ENCODE data around the gene CTCFL. TPM values are rescaled to one million over a fixed set of nuclear protein-coding genes. Genes with fewer than 3 reads are reported as not detected.

The CTCFL gene
- total and polyA plus RNA-seq, 4 donors: 0.05 to 0.08 (median 0.08) TPM; not detected in 1

GRCh38 chr20:57553376-57554018, 28.6 kb upstream of the CTCFL start:
- Histone ChIP-seq H3K36me3 (ENCODE audit: control insufficient read depth in 4 of 4, insufficient read depth in 3 of 4, low read depth in 1 of 4, low read length in 3 of 4) (no peaks in the 10 kb centered on the region), H3K9ac (ENCODE audit: low read depth in 1 of 2, low read length in 2 of 2) (peak overlapping the region in 1 of 2 donors; percentile 74), H3K4me3 (ENCODE audit: low read depth in 1 of 3, low read length in 3 of 3) (no peak overlapping the region), H3K27ac (ENCODE audit: low read depth in 1 of 2, low read length in 2 of 2) (peak overlapping the region; percentile 88 to 89), H3K9me3 (ENCODE audit: control insufficient read depth in 4 of 4, low read length in 3 of 4) (no peaks in the 10 kb centered on the region), H3K4me1 (ENCODE audit: control insufficient read depth in 4 of 4, insufficient read depth in 4 of 4, low read length in 3 of 4) (peaks cover 4 to 66% (median 35%) of the 10 kb centered on the region in 4 donors), H3K27me3 (ENCODE audit: control insufficient read depth in 4 of 4, insufficient read depth in 4 of 4, low read length in 3 of 4) (no peaks in the 10 kb centered on the region)
- no peak for TF ChIP-seq TAF1 (conservative IDR thresholded peaks at IDR 0.05)
- no peak for TF ChIP-seq FOXA1 (IDR thresholded peaks at IDR 0.05)
- TF ChIP-seq JUND (IDR thresholded peaks at IDR 0.05): no peak
- peak; percentile 37 to 38 for TF ChIP-seq RXRA (IDR thresholded peaks at IDR 0.05)
- TF ChIP-seq SP1 (IDR thresholded peaks at IDR 0.05): peak; percentile 68
- peak in 1 of 2 donors; percentile 35 for TF ChIP-seq RAD21 (IDR thresholded peaks at IDR 0.05)
- TF ChIP-seq REST (IDR thresholded peaks at IDR 0.05): no peak
- no peak for TF ChIP-seq NR2F2 (IDR thresholded peaks at IDR 0.05)
- TF ChIP-seq HNF4G (IDR thresholded peaks at IDR 0.05): no peak
- peak; percentile 32 to 37 for TF ChIP-seq HNF4A (conservative IDR thresholded peaks at IDR 0.05)
- TF ChIP-seq FOXA2 (IDR thresholded peaks at IDR 0.05): no peak
- TF ChIP-seq CTCF (IDR thresholded peaks at IDR 0.05; ENCODE audit: low read depth, low read length, missing input control): no peak
- peak; percentile 78 for TF ChIP-seq YY1 (IDR thresholded peaks at IDR 0.05)
- TF ChIP-seq GABPA (IDR thresholded peaks at IDR 0.05 in 1 of 2, conservative IDR thresholded peaks at IDR 0.05 in 1 of 2): no peak
- 70% methylated on average over 11 of the region's 11 CpGs for WGBS
- DNase-seq (ENCODE audit: low spot score): no peak

DNA sequence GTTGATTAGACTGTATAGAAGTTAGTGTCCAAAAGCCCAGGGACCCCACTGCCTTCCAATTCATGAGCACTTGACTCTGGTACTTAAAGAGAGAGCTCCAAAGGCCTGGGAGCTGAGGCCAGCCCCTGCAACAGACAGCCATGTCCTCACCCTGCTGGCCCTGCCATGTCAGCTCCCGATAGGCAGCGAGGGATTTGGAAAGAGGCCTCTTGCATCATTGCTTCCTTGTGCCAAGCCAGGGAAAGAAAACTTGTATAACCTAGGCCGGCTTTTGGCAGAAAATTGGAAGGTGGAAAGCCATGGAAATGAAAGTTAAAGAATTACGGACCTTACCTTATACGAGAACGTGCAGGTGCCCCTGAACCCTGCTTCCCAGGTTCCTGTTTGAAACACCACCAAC, 27.5 kb upstream of the CTCFL start:
- Histone ChIP-seq H3K4me3 (ENCODE audit: low read depth in 1 of 3, low read length in 3 of 3) (no peak overlapping the region), H3K27me3 (ENCODE audit: control insufficient read depth in 4 of 4, insufficient read depth in 4 of 4, low read length in 3 of 4) (no peaks in the 10 kb centered on the region), H3K9me3 (ENCODE audit: control insufficient read depth in 4 of 4, low read length in 3 of 4) (no peaks in the 10 kb centered on the region), H3K36me3 (ENCODE audit: control insufficient read depth in 4 of 4, insufficient read depth in 3 of 4, low read depth in 1 of 4, low read length in 3 of 4) (no peaks in the 10 kb centered on the region), H3K4me1 (ENCODE audit: control insufficient read depth in 4 of 4, insufficient read depth in 4 of 4, low read length in 3 of 4) (peaks cover 4 to 66% (median 29%) of the 10 kb centered on the region in 4 donors), H3K27ac (ENCODE audit: low read depth in 1 of 2, low read length in 2 of 2) (peak overlapping the region; percentile 88 to 89), H3K9ac (ENCODE audit: low read depth in 1 of 2, low read length in 2 of 2) (peak overlapping the region; percentile 47 to 74)
- 37% methylated on average over 6 of the region's 6 CpGs for WGBS
- no peak for DNase-seq (ENCODE audit: low spot score)
- peak; percentile 67 for TF ChIP-seq SP1 (IDR thresholded peaks at IDR 0.05)
- TF ChIP-seq, protein P1, sequence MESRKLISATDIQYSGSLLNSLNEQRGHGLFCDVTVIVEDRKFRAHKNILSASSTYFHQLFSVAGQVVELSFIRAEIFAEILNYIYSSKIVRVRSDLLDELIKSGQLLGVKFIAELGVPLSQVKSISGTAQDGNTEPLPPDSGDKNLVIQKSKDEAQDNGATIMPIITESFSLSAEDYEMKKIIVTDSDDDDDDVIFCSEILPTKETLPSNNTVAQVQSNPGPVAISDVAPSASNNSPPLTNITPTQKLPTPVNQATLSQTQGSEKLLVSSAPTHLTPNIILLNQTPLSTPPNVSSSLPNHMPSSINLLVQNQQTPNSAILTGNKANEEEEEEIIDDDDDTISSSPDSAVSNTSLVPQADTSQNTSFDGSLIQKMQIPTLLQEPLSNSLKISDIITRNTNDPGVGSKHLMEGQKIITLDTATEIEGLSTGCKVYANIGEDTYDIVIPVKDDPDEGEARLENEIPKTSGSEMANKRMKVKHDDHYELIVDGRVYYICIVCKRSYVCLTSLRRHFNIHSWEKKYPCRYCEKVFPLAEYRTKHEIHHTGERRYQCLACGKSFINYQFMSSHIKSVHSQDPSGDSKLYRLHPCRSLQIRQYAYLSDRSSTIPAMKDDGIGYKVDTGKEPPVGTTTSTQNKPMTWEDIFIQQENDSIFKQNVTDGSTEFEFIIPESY (IDR thresholded peaks at IDR 0.05): peak; percentile 54
- no peak for TF ChIP-seq CTCF (IDR thresholded peaks at IDR 0.05; ENCODE audit: low read depth, low read length, missing input control)
- no peak for TF ChIP-seq GABPA (IDR thresholded peaks at IDR 0.05 in 1 of 2, conservative IDR thresholded peaks at IDR 0.05 in 1 of 2)
- peak; percentile 96 for TF ChIP-seq YY1 (IDR thresholded peaks at IDR 0.05)
- TF ChIP-seq RXRA (IDR thresholded peaks at IDR 0.05): peak; percentile 77 to 91
- TF ChIP-seq FOXA1 (IDR thresholded peaks at IDR 0.05): peak; percentile 17
- TF ChIP-seq, protein P2, sequence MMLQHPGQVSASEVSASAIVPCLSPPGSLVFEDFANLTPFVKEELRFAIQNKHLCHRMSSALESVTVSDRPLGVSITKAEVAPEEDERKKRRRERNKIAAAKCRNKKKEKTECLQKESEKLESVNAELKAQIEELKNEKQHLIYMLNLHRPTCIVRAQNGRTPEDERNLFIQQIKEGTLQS (IDR thresholded peaks at IDR 0.05): peak; percentile 96
- no peak for TF ChIP-seq NR2F2 (IDR thresholded peaks at IDR 0.05)
- TF ChIP-seq FOXA2 (IDR thresholded peaks at IDR 0.05): no peak
- TF ChIP-seq, protein P3, sequence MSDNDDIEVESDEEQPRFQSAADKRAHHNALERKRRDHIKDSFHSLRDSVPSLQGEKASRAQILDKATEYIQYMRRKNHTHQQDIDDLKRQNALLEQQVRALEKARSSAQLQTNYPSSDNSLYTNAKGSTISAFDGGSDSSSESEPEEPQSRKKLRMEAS (IDR thresholded peaks at IDR 0.05): peak; percentile 81
- TF ChIP-seq HNF4A (conservative IDR thresholded peaks at IDR 0.05): peak; percentile 45 to 76

Data from liver (tissue), 9 donors.